IPS-NIHi11 (cell line): Measurements from ENCODE around the gene DNAH14.
"Not testable (repeated sequence)": the region's sequence is repeated elsewhere in the genome, so short reads cannot be mapped to it uniquely, and the experiment has no call there.

ENCODE experiments used
- DNase-seq: peaks from one replicate; pipeline ENCODE4 v3.0.0; 2012; ENCODE audit warnings: mixed read lengths, low spot score

DNAH14 gene

GRCh38 chr1:225257081-225257480, 327.6 kb downstream of the DNAH14 start:
- DNase-seq = no peak

- DNase-seq = no peak
Observed at GRCh38 chr1:225258811-225259210, 329.3 kb downstream of the DNAH14 start.

- DNase-seq = no peak
Observed at GRCh38 chr1:225259542-225259941, 330.1 kb downstream of the DNAH14 start.

- DNase-seq = no peak
Observed at GRCh38 chr1:225260319-225260718, 330.8 kb downstream of the DNAH14 start.

GRCh38 chr1:225277445-225277844, 348.0 kb downstream of the DNAH14 start:
- no peak for DNase-seq

GRCh38 chr1:225280563-225280962, 351.1 kb downstream of the DNAH14 start:
- no peak for DNase-seq

- no peak for DNase-seq
Observed at GRCh38 chr1:225290244-225290643, 360.8 kb downstream of the DNAH14 start.

GRCh38 chr1:225299624-225300023, 370.1 kb downstream of the DNAH14 start:
- no peak for DNase-seq

GRCh38 chr1:225300381-225300780, 370.9 kb downstream of the DNAH14 start:
- no peak for DNase-seq

- DNase-seq = no peak
Observed at GRCh38 chr1:225304996-225305395, 375.5 kb downstream of the DNAH14 start.

GRCh38 chr1:225310544-225310943, 381.1 kb downstream of the DNAH14 start:
- DNase-seq = not testable (repeated sequence)

- peak; percentile 74 for DNase-seq
Observed at GRCh38 chr1:225318706-225319575, 389.5 kb downstream of the DNAH14 start.

GRCh38 chr1:225319871-225320270, 390.4 kb downstream of the DNAH14 start:
- no peak for DNase-seq

GRCh38 chr1:225321784-225322183, 392.3 kb downstream of the DNAH14 start:
- no peak for DNase-seq

- DNase-seq = no peak
Observed at GRCh38 chr1:225329041-225329440, 399.6 kb downstream of the DNAH14 start.

- DNase-seq = not testable (repeated sequence)
Observed at GRCh38 chr1:225329996-225330395, 400.5 kb downstream of the DNAH14 start.

GRCh38 chr1:225332686-225333085, 403.2 kb downstream of the DNAH14 start:
- DNase-seq = no peak

GRCh38 chr1:225335098-225335778, 405.8 kb downstream of the DNAH14 start:
- not testable (repeated sequence) for DNase-seq

GRCh38 chr1:225338545-225338944, 409.1 kb downstream of the DNAH14 start:
- DNase-seq = no peak

- no peak for DNase-seq
Observed at GRCh38 chr1:225341642-225342041, 412.2 kb downstream of the DNAH14 start.

- DNase-seq = no peak
Observed at GRCh38 chr1:225342695-225343094, 413.2 kb downstream of the DNAH14 start.

- DNase-seq = no peak
Observed at GRCh38 chr1:225343618-225344017, 414.1 kb downstream of the DNAH14 start.

GRCh38 chr1:225347123-225347683, 417.7 kb downstream of the DNAH14 start:
- DNase-seq = no peak
